GM12878 (cell line): ENCODE results near the gene LCORL. TPM values are rescaled to one million over a fixed set of nuclear protein-coding genes. Genes with fewer than 3 reads are reported as not detected.

Experiments used
- ATAC-seq: fragments of 200-7000 bp; cut with Tn5 transposase; 3 replicates; pipeline ENCODE4 v1.9.1; 2020; ENCODE audit warnings: mild to moderate bottlenecking, moderate library complexity
- BruUV-seq: library from RNA; stranded (reverse); fragments of 400-500 nt; replicated peaks from 2 replicates; lab custom pipeline; 2021; lab: Mats Ljungman, UMichigan
- CTCF ChIA-PET: fragments of 300-600 bp; sonication (Branson Sonifier 250); formaldehyde crosslinking; extraction: SDS; loops from one replicate; lab custom pipeline; 2021; ENCODE audit warnings: inconsistent platforms; lab: Yijun Ruan, JAX
- POLR2A ChIA-PET: fragments of 350-600 bp; formaldehyde crosslinking; extraction: SDS; loops from one replicate; lab custom pipeline; 2021; ENCODE audit warnings: inconsistent platforms; lab: Charles Lee
- RAD21 ChIA-PET: fragments of 300-600 bp; sonication (Branson Sonifier 250); formaldehyde crosslinking; loops from one replicate; lab custom pipeline; 2023; ENCODE audit warnings: antibody characterized with exemption; ENCODE audit not compliant: unreplicated experiment; lab: Charles Lee
- SMC1A ChIA-PET: fragments of 300-600 bp; sonication (Branson Sonifier 250); formaldehyde crosslinking; loops from one replicate; lab custom pipeline; 2023; ENCODE audit not compliant: unreplicated experiment, uncharacterized antibody; lab: Charles Lee
- DNase-seq: peaks from one replicate; pipeline ENCODE4 v3.0.0-alpha.2; 2011; ENCODE audit warnings: low read depth, low spot score
- FAIRE-seq: peaks from 3 replicates; lab custom pipeline; 2011; peaks lifted over from hg19 to GRCh38; lab: Jason Lieb, UNC
- H2AFZ ChIP-seq: 2 replicates; pipeline ENCODE4 v1.6.0; 2011; ENCODE audit warnings: low read depth, low read length, control low read depth; ENCODE audit not compliant: control insufficient read depth
- H3K27ac ChIP-seq: 2 replicates; pipeline ENCODE4 v1.5.1; 2011; ENCODE audit warnings: control low read depth; ENCODE audit not compliant: control insufficient read depth, insufficient read depth
- H3K27me3 ChIP-seq, 2 experiments: replicated peaks in 1 of 2; 2 replicates each; pipeline versions ENCODE4 v1.6.0 to v1.6.1; 2011; ENCODE audit warnings: low read length in 1 of 2; ENCODE audit not compliant: control insufficient read depth in 2 of 2, insufficient read depth in 2 of 2
- H3K36me3 ChIP-seq, 2 experiments: 2 replicates each; pipeline ENCODE4 v1.5.1; 2011; ENCODE audit warnings: low read length in 1 of 2; ENCODE audit not compliant: control insufficient read depth in 2 of 2, insufficient read depth in 2 of 2
- H3K4me1 ChIP-seq: 2 replicates; pipeline ENCODE4 v1.6.1; 2011; ENCODE audit warnings: mild to moderate bottlenecking, low read length, moderate library complexity, mixed read lengths; ENCODE audit not compliant: control insufficient read depth, insufficient read depth
- H3K4me2 ChIP-seq: 2 replicates; pipeline ENCODE4 v1.6.0; 2011; ENCODE audit warnings: control low read depth; ENCODE audit not compliant: control insufficient read depth, insufficient read depth
- H3K4me3 ChIP-seq: fragments of 200-600 bp; sonication (generic); 2 replicates; pipeline ENCODE4 v1.5.1; 2016
- H3K79me2 ChIP-seq: 2 replicates; pipeline ENCODE4 v1.6.0; 2011; ENCODE audit warnings: low read length; ENCODE audit not compliant: control insufficient read depth, insufficient read depth
- H3K9ac ChIP-seq: 2 replicates; pipeline ENCODE4 v1.8.0; 2011; ENCODE audit warnings: low read length, control low read depth, mixed read lengths; ENCODE audit not compliant: control insufficient read depth, insufficient read depth
- H3K9me3 ChIP-seq: replicated peaks from 3 replicates; pipeline ENCODE4 v1.5.1; 2011; ENCODE audit warnings: mild to moderate bottlenecking, low read length; ENCODE audit not compliant: control insufficient read depth, insufficient read depth
- H4K20me1 ChIP-seq: 2 replicates; pipeline ENCODE4 v1.6.0; 2011; ENCODE audit not compliant: control insufficient read depth, insufficient read depth
- EP300 ChIP-seq, 2 experiments: fragments of 150-350 bp in 1 of 2; IDR thresholded peaks; 2 replicates each; pipeline ENCODE4 v1.6.1; 2011 to 2012; ENCODE audit warnings: low read depth in 2 of 2, low read length in 2 of 2, borderline replicate concordance in 1 of 2, improper control_type of control experiment in 1 of 2, inconsistent platforms in 1 of 2; ENCODE audit not compliant: control insufficient read depth in 1 of 2
- IKZF1 ChIP-seq: fragments of 450-650 bp; conservative IDR thresholded peaks from 2 replicates; pipeline ENCODE4 v1.6.1; 2017; ENCODE audit warnings: antibody characterized with exemption, mild to moderate bottlenecking
- NR2C1 ChIP-seq: fragments of 450-650 bp; IDR thresholded peaks from 2 replicates; pipeline ENCODE4 v1.6.1; 2017; ENCODE audit warnings: antibody characterized with exemption, mild to moderate bottlenecking, moderate library complexity
- NR2F1 ChIP-seq: fragments of 450-650 bp; conservative IDR thresholded peaks from 2 replicates; pipeline ENCODE4 v1.6.1; 2017; ENCODE audit warnings: mild to moderate bottlenecking
- PAX8 ChIP-seq: fragments of 450-650 bp; IDR thresholded peaks from 2 replicates; pipeline ENCODE4 v1.6.1; 2017; ENCODE audit warnings: mild to moderate bottlenecking, moderate library complexity
- STAT1 ChIP-seq: fragments of 450-650 bp; conservative IDR thresholded peaks from 2 replicates; pipeline ENCODE4 v1.6.1; 2014; ENCODE audit warnings: antibody characterized with exemption, mild to moderate bottlenecking
- TAF1 ChIP-seq: IDR thresholded peaks from 2 replicates; pipeline ENCODE4 v1.6.1; 2011; ENCODE audit warnings: mild to moderate bottlenecking, low read depth, low read length, borderline replicate concordance
- WGBS: methylation state at CpG from one replicate; pipeline ENCODE4 v1.1.6; 2016; ENCODE audit warnings: low lambda C conversion rate; ENCODE audit not compliant: insufficient replicate concordance, insufficient coverage; ENCODE audit errors: missing lambda C conversion rate; 5-methylcytosine and 5-hydroxymethylcytosine counted together
- in situ Hi-C: fragments of 300-500 bp; cut with MboI; formaldehyde crosslinking; loops from 9 replicates; pipeline ENCODE4 v1.14.3; 2018; ENCODE audit warnings: mixed read lengths
- intact Hi-C: fragments of 100-400 bp; cut with micrococcal nuclease; formaldehyde crosslinking; loops from one replicate; pipeline ENCODE4 v1.14.2; 2022; ENCODE audit not compliant: unreplicated experiment
- polyA plus RNA-seq, 11 experiments: library from polyadenylated mRNA; depleted of rRNA in 4 of 11; unstranded in 6 of 11; stranded (reverse) in 5 of 11; fragments of >200 nt; fragmentation: Nextera tagmentation in 4 of 11; fragmentation: Illumina TruSeq in 1 of 11; extraction: Ambion mirVana in 4 of 11; extraction: Trizol in 1 of 11; gene quantifications; 1 replicate in 1 of 11; 2 replicates in 10 of 11; pipeline versions ENCODE4 v1.2.1 to v1.2.3, GENCODE V29; 2011 to 2016; ENCODE audit warnings: inconsistent platforms in 2 of 11, missing spikeins in 2 of 11, low read depth in 1 of 11
- total RNA-seq, 4 experiments: library from RNA; depleted of rRNA in 3 of 4; stranded (reverse); fragments of >200 nt in 3 of 4; fragmentation: Illumina TruSeq in 1 of 4; extraction: Trizol in 1 of 4; gene quantifications; 2 replicates each; pipeline versions ENCODE4 v1.2.1 to v1.2.3, GENCODE V29; 2013 to 2021
- TF ChIP-seq, protein P1 (sequence below): fragments of 450-650 bp; IDR thresholded peaks from 2 replicates; pipeline ENCODE4 v1.6.1; 2017; ENCODE audit warnings: mild to moderate bottlenecking, moderate library complexity
- TF ChIP-seq, protein P2 (sequence below): IDR thresholded peaks from 2 replicates; pipeline ENCODE4 v1.6.1; 2011; ENCODE audit warnings: low read depth, mild to moderate bottlenecking, low read length, moderate library complexity, borderline replicate concordance; ENCODE audit errors: extremely low read depth

Gene LCORL
- total and polyA plus RNA-seq, 10 of the 15 experiments (the other 5 are each of a cell fraction or from before 2014, with no cell fraction given) = 2.2 to 9.8 (median 5.9) TPM

DNA sequence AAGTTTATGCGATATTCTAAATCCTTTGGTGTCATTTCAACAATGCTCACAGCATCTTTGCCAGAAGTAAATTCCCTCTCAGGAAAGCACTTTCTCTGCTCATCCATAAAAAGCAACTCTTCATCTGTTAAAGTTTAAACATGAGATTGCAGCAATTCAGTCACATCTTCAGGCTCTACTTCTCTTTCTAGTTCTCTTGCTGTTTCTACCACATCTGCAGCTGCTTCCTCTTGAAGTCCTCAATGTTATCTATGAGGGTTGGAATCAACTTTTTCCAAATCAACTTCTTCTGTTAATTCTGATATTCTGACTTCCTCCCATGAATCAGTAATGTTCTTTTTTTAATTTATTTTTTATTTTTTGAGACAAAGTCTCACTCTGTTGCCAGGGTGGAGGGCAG, 100.9 kb downstream of the LCORL start:
- RAD21 ChIA-PET = no interaction called here
- ATAC-seq = no peak
- SMC1A ChIA-PET = no interaction called here
- CTCF ChIA-PET = no interaction called here
- no peak for FAIRE-seq
- H3K9me3 ChIP-seq = no peaks in the 10 kb centered on the region; the same call in 2 of the 3 replicates
- H3K27me3 ChIP-seq = no peaks in the 10 kb centered on the region
- H3K36me3 ChIP-seq = peaks cover 0 to 1% of the 10 kb centered on the region in 2 experiments; a peak in 1 of 4 replicates
- 100% methylated on average over 1 of the region's 1 CpG for WGBS
- no peaks in the 10 kb centered on the region for H3K79me2 ChIP-seq
- H3K27ac ChIP-seq = no peak overlapping the region
- H3K4me3 ChIP-seq = no peak overlapping the region
- H3K9ac ChIP-seq = no peak overlapping the region
- in situ Hi-C loops = no loop called here
- no peak for TF ChIP-seq TAF1
- no peak for TF ChIP-seq NR2C1
- TF ChIP-seq IKZF1 = no peak
- no peak for TF ChIP-seq NR2F1
- TF ChIP-seq EP300 (IDR thresholded peaks at IDR 0.05; ENCODE audit: borderline replicate concordance in 1 of 2, control insufficient read depth in 1 of 2, low read depth in 2 of 2, low read length in 2 of 2) = no peak
- no peak for TF ChIP-seq STAT1
- TF ChIP-seq PAX8 = no peak
- TF ChIP-seq, protein P1, sequence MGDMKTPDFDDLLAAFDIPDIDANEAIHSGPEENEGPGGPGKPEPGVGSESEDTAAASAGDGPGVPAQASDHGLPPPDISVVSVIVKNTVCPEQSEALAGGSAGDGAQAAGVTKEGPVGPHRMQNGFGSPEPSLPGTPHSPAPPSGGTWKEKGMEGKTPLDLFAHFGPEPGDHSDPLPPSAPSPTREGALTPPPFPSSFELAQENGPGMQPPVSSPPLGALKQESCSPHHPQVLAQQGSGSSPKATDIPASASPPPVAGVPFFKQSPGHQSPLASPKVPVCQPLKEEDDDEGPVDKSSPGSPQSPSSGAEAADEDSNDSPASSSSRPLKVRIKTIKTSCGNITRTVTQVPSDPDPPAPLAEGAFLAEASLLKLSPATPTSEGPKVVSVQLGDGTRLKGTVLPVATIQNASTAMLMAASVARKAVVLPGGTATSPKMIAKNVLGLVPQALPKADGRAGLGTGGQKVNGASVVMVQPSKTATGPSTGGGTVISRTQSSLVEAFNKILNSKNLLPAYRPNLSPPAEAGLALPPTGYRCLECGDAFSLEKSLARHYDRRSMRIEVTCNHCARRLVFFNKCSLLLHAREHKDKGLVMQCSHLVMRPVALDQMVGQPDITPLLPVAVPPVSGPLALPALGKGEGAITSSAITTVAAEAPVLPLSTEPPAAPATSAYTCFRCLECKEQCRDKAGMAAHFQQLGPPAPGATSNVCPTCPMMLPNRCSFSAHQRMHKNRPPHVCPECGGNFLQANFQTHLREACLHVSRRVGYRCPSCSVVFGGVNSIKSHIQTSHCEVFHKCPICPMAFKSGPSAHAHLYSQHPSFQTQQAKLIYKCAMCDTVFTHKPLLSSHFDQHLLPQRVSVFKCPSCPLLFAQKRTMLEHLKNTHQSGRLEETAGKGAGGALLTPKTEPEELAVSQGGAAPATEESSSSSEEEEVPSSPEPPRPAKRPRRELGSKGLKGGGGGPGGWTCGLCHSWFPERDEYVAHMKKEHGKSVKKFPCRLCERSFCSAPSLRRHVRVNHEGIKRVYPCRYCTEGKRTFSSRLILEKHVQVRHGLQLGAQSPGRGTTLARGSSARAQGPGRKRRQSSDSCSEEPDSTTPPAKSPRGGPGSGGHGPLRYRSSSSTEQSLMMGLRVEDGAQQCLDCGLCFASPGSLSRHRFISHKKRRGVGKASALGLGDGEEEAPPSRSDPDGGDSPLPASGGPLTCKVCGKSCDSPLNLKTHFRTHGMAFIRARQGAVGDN = no peak
- TF ChIP-seq, protein P2, sequence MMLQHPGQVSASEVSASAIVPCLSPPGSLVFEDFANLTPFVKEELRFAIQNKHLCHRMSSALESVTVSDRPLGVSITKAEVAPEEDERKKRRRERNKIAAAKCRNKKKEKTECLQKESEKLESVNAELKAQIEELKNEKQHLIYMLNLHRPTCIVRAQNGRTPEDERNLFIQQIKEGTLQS = no peak
- no peaks in the 10 kb centered on the region for H3K4me1 ChIP-seq
- H3K4me2 ChIP-seq = no peak overlapping the region
- no TSS peak for BruUV-seq
- POLR2A ChIA-PET = no interaction called here
- H2AFZ ChIP-seq = no peak overlapping the region
- intact Hi-C loops = no loop called here
- H4K20me1 ChIP-seq = no peaks in the 10 kb centered on the region
- no peak for DNase-seq
